Endodermal cell (in vitro differentiated cells): ENCODE results near the gene EGFR. TPM values are rescaled to one million over a fixed set of nuclear protein-coding genes. Genes with fewer than 3 reads are reported as not detected.

Source experiments
- DNase-seq: peaks from one replicate; pipeline ENCODE4 v3.0.0-alpha.2; 2017
- H3K27ac ChIP-seq: 2 replicates; pipeline ENCODE4 v1.5.1; 2013; ENCODE audit warnings: mild to moderate bottlenecking, low read depth, low read length, moderate library complexity
- H3K27me3 ChIP-seq: 2 replicates; pipeline ENCODE4 v1.6.1; 2013; ENCODE audit warnings: mild to moderate bottlenecking, low read length, moderate library complexity; ENCODE audit not compliant: insufficient read depth, control insufficient read depth, poor library complexity, severe bottlenecking
- H3K36me3 ChIP-seq: 2 replicates; pipeline ENCODE4 v1.7.0; 2013; ENCODE audit warnings: mild to moderate bottlenecking, low read length, moderate library complexity; ENCODE audit not compliant: control insufficient read depth, insufficient read depth
- H3K4me1 ChIP-seq: one replicate; pipeline ENCODE4 v1.7.0; 2013; ENCODE audit warnings: low read length; ENCODE audit not compliant: control insufficient read depth, insufficient read depth
- H3K4me3 ChIP-seq: 2 replicates; pipeline ENCODE4 v1.5.1; 2013; ENCODE audit warnings: mild to moderate bottlenecking, low read length, moderate library complexity
- H3K9ac ChIP-seq: 2 replicates; pipeline ENCODE4 v1.6.1; 2013; ENCODE audit warnings: mild to moderate bottlenecking, low read length, moderate library complexity; ENCODE audit not compliant: poor library complexity, severe bottlenecking; ENCODE audit errors: extremely low read depth
- H3K9me3 ChIP-seq: 2 replicates; pipeline ENCODE4 v1.6.1; 2013; ENCODE audit warnings: mild to moderate bottlenecking, low read length, moderate library complexity; ENCODE audit not compliant: control insufficient read depth
- H3K27ac Mint-ChIP-seq: 2 replicates; pipeline ENCODE4 v1.8.0; 2020; ENCODE audit warnings: mixed read lengths
- H3K27me3 Mint-ChIP-seq: 2 replicates; pipeline ENCODE4 v1.8.0; 2021; ENCODE audit warnings: mild to moderate bottlenecking, mixed read lengths; ENCODE audit not compliant: insufficient read depth
- H3K36me3 Mint-ChIP-seq: 2 replicates; pipeline ENCODE4 v1.8.0; 2020; ENCODE audit warnings: low read depth, mixed read lengths
- H3K4me1 Mint-ChIP-seq: 2 replicates; pipeline ENCODE4 v1.8.0; 2020; ENCODE audit warnings: mixed read lengths
- H3K4me3 Mint-ChIP-seq: 2 replicates; pipeline ENCODE4 v1.8.0; 2020; ENCODE audit warnings: mild to moderate bottlenecking, moderate library complexity, mixed read lengths
- H3K9me3 Mint-ChIP-seq: 2 replicates; pipeline ENCODE4 v1.8.0; 2020; ENCODE audit warnings: mild to moderate bottlenecking, mixed read lengths
- WGBS, 2 experiments: methylation state at CpG; one replicate each; pipeline versions ENCODE4 v1.1.5 to v1.1.7; 2013; ENCODE audit warnings: missing lambda C conversion rate in 2 of 2, mixed read lengths in 1 of 2; ENCODE audit not compliant: insufficient coverage in 1 of 2, insufficient read length in 1 of 2; 5-methylcytosine and 5-hydroxymethylcytosine counted together
- total RNA-seq, 2 donors: library from RNA; stranded (reverse); fragmentation: NEBNext Ultra II Directional in 1 of 2; extraction: Animal tissue kit (Norgen Biotek cat#: 25700) in 1 of 2; gene quantifications; 2 replicates in 1 of 2; 3 replicates in 1 of 2; pipeline ENCODE4 v1.2.1, GENCODE V29; 2021
- TF ChIP-seq, protein P1 (sequence below): fragments of 200-600 bp; sonication (generic); conservative IDR thresholded peaks from 2 replicates; pipeline ENCODE4 v1.5.0; 2021; ENCODE audit warnings: antibody characterized with exemption, mild to moderate bottlenecking

EGFR gene
- total RNA-seq, 2 donors from 2014 or later, result 5.0 to 5.8 TPM

GRCh38 chr7:55110993-55111361 lies 92.2 kb downstream of the EGFR start:
- no peak overlapping the region for H3K9ac ChIP-seq
- WGBS, 2 experiments, result 96% methylated on average over 8 to 9 of the region's 9 CpGs
- no peak for DNase-seq
- no peaks in the 10 kb centered on the region for H3K4me1 ChIP-seq
- H3K9me3 ChIP-seq, result no peaks in the 10 kb centered on the region
- no peak overlapping the region for H3K4me3 Mint-ChIP-seq
- no peaks in the 10 kb centered on the region for H3K27me3 ChIP-seq
- TF ChIP-seq, protein P1, sequence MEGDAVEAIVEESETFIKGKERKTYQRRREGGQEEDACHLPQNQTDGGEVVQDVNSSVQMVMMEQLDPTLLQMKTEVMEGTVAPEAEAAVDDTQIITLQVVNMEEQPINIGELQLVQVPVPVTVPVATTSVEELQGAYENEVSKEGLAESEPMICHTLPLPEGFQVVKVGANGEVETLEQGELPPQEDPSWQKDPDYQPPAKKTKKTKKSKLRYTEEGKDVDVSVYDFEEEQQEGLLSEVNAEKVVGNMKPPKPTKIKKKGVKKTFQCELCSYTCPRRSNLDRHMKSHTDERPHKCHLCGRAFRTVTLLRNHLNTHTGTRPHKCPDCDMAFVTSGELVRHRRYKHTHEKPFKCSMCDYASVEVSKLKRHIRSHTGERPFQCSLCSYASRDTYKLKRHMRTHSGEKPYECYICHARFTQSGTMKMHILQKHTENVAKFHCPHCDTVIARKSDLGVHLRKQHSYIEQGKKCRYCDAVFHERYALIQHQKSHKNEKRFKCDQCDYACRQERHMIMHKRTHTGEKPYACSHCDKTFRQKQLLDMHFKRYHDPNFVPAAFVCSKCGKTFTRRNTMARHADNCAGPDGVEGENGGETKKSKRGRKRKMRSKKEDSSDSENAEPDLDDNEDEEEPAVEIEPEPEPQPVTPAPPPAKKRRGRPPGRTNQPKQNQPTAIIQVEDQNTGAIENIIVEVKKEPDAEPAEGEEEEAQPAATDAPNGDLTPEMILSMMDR, result no peak
- no peak overlapping the region for H3K27ac Mint-ChIP-seq
- H3K4me1 Mint-ChIP-seq, result peaks cover 8% of the 10 kb centered on the region
- no peaks in the 10 kb centered on the region for H3K27me3 Mint-ChIP-seq
- H3K4me3 ChIP-seq, result no peak overlapping the region
- no peaks in the 10 kb centered on the region for H3K36me3 Mint-ChIP-seq
- no peaks in the 10 kb centered on the region for H3K36me3 ChIP-seq
- H3K9me3 Mint-ChIP-seq, result no peaks in the 10 kb centered on the region
- H3K27ac ChIP-seq, result no peak overlapping the region

GRCh38 chr7:55112056-55112455 lies 93.2 kb downstream of the EGFR start:
- 93 to 96% methylated on average over 3 to 11 of the region's 11 CpGs for WGBS, 2 experiments

DNA sequence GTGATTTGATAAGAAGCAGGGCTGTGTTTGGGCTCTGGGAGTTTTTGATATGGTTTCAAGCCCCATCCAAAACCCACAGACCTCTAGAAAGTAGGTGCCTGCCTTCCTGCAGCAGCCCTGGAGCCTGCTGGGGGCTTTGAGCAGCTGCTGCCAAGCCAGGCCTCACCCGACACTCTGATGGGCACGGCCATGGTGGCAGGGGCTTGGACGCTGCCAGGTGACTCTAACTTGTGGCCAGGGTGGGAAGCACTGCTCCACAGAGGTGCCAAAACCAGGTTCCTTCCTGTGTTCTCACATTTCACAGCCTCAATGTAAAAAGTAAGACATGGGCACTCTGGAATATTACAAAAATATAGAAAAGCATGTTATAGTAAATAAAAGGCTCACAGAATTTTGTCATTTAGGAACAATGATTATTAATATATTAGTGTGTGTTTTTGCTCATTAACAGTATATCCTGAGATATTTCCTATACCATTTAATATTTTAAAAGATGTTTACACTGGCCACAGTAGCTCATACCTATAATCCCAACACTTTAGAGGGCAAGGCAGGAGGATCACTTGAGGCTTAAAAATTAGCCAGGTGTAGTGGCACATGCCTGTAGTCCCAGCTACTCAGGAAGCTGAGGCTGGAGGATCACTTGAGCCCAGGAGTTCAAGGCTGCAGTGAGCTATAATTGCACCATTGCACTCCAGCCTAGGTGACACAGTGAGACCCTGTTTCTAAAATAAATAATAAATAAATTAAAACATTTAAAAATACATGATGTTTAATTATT lies 95.1 kb downstream of the EGFR start:
- H3K4me3 ChIP-seq, result no peak overlapping the region
- no peak for DNase-seq
- no peaks in the 10 kb centered on the region for H3K36me3 ChIP-seq
- no peaks in the 10 kb centered on the region for H3K4me1 ChIP-seq
- H3K27ac ChIP-seq, result no peak overlapping the region
- H3K9me3 ChIP-seq, result no peaks in the 10 kb centered on the region
- H3K27me3 ChIP-seq, result no peaks in the 10 kb centered on the region
- no peak overlapping the region for H3K9ac ChIP-seq
- H3K27ac Mint-ChIP-seq, result no peak overlapping the region
- peaks cover 4% of the 10 kb centered on the region for H3K4me1 Mint-ChIP-seq
- H3K4me3 Mint-ChIP-seq, result no peak overlapping the region
- TF ChIP-seq, protein P1, result no peak
- H3K9me3 Mint-ChIP-seq, result no peaks in the 10 kb centered on the region
- WGBS, 2 experiments, result 94 to 100% methylated on average over 3 of the region's 3 CpGs
- H3K36me3 Mint-ChIP-seq, result no peaks in the 10 kb centered on the region
- H3K27me3 Mint-ChIP-seq, result no peaks in the 10 kb centered on the region

More at GRCh38 chr7:55112056-55112455, 93.2 kb downstream of the EGFR start:
- Histone ChIP-seq H3K27me3 (no peaks in the 10 kb centered on the region), H3K4me3 (no peak overlapping the region), H3K9ac (no peak overlapping the region), H3K36me3 (no peaks in the 10 kb centered on the region), H3K4me1 (no peaks in the 10 kb centered on the region), H3K27ac (no peak overlapping the region), H3K9me3 (no peaks in the 10 kb centered on the region)
- Mint-ChIP-seq H3K27me3 (no peaks in the 10 kb centered on the region), H3K36me3 (no peaks in the 10 kb centered on the region), H3K4me1 (peaks cover 8% of the 10 kb centered on the region), H3K9me3 (no peaks in the 10 kb centered on the region), H3K4me3 (no peak overlapping the region), H3K27ac (no peak overlapping the region)
- TF ChIP-seq, protein P1, result no peak
- DNase-seq, result no peak
